ENCODE results near the gene KRT9. TPM values are rescaled to one million over a fixed set of nuclear protein-coding genes. Genes with fewer than 3 reads are reported as not detected.

KRT9 gene, protein sequence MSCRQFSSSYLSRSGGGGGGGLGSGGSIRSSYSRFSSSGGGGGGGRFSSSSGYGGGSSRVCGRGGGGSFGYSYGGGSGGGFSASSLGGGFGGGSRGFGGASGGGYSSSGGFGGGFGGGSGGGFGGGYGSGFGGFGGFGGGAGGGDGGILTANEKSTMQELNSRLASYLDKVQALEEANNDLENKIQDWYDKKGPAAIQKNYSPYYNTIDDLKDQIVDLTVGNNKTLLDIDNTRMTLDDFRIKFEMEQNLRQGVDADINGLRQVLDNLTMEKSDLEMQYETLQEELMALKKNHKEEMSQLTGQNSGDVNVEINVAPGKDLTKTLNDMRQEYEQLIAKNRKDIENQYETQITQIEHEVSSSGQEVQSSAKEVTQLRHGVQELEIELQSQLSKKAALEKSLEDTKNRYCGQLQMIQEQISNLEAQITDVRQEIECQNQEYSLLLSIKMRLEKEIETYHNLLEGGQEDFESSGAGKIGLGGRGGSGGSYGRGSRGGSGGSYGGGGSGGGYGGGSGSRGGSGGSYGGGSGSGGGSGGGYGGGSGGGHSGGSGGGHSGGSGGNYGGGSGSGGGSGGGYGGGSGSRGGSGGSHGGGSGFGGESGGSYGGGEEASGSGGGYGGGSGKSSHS
- not detected for total RNA-seq

GRCh38 chr17:41571561-41572434 is at the start of gene KRT9:
Gene KRT9, minus strand, starts transcription at chr17:41572059. Its CDS starts 67 bp downstream, at chr17:41571992.

DNA sequence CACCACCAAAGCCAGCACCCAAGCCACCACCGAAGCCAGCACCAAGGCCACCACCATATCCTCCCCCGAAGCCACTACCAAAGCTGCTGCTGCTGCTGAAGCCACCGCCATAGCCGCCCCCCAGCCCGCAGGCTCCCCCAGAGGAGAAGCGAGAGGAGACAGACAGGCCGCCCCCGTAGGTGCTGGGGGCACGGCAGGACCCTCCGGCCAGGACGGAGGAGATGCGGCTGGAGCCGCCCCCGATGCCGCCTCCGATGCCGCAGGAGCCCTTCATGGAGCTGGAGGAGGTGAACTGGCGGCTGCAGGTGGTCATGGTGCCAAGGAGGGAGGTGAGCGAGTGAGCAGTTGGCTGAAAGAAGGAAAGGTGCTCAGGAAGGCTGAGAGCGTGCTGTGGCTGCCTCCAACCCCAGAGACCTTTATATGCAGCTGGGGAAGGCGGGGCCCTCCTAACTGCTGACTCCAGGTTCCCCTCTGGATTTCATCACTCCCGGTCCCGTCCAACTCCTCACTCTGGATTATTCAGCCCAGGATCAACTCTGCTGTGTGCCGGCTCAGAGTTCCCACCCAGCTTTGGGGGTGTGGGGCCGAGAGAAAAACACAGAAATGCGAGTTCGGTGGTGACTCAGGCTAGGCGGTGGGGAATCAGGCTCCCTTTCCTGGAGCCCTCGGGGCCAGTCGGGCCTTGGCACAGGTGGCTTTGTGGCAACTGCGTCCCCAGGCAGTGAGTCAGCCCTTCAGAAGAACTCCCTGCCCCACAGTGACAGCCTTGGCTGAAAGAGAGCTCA is 40.7 kb upstream of the KRT9 start, which contains the start of gene KRT16:
TSS of gene KRT16 (minus strand) at position 392 of the 785 bp plus-strand sequence. CDS start at position 313, 79 bp downstream.

GRCh38 chr17:41586863-41587495 is 15.1 kb upstream of the KRT9 start, which contains the start of gene KRT14:
Gene KRT14, minus strand, starts transcription at chr17:41586895. Its CDS starts 61 bp downstream, at chr17:41586834.

DNA sequence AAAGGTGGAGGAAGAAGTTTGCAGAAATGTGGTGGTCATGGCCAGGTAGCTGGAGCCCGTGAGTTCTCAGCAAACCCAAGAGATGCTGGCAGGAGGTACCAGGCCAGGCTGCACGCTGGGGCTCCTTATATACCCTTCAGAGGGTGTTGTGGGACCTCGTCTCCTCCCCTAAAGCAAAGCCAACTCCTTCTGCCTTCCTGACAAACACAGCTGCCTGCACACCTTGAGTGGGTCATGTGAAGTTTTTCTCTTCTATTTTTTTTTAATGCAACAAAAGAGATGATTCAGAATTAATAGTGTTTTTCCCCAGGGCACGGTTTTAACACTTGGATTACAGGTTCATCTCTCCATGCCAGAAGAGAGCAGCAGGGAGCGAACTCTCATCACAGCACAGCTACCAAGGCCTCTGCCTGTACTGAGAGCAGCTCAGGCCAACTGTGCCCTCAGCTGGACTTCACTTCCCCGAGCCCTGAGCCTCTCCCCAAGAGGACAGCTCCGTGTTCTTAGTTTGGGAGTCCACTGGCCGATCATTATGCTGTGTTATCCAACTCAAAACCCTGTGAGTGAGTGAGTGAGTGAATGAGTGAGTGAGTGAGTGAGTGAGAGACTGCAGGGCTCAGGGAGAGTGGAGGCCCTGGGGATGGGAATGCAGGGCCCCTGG is 52.9 kb downstream of the KRT9 start, which contains the start of gene KRT15:
TSS of gene KRT15 (minus strand) at position 102 of the 661 bp plus-strand sequence. CDS start at position 39, 63 bp downstream.

Other genes starting within 250 kb of the KRT9 start
- gene KRT33A, start 221.2 kb downstream of the KRT9 start, total RNA-seq = 0.12 TPM
- not detected for gene KRT33B, start 202.2 kb downstream of the KRT9 start, total RNA-seq
- gene KRT34, start 189.8 kb downstream of the KRT9 start, total RNA-seq = not detected
- 0.47 TPM for gene KRT31, start 174.5 kb downstream of the KRT9 start, total RNA-seq
- not detected for gene KRT37, start 147.5 kb downstream of the KRT9 start, total RNA-seq
- not detected for gene KRT38, start 131.1 kb downstream of the KRT9 start, total RNA-seq
- not detected for gene KRT32, start 104.7 kb downstream of the KRT9 start, total RNA-seq
- 0.41 TPM for gene KRT35, start 90.9 kb downstream of the KRT9 start, total RNA-seq
- not detected for gene KRT36, start 82.1 kb downstream of the KRT9 start, total RNA-seq
- 7.4 TPM for gene KRT13, start 66.4 kb downstream of the KRT9 start, total RNA-seq
- 1.1 TPM for gene KRT15, start 53.2 kb downstream of the KRT9 start, total RNA-seq
- 308 TPM for gene KRT19, start 43.8 kb downstream of the KRT9 start, total RNA-seq
- gene KRT14, start 14.8 kb upstream of the KRT9 start, total RNA-seq = 0.29 TPM
- not detected for gene KRT16, start 40.7 kb upstream of the KRT9 start, total RNA-seq
- gene KRT17, start 52.5 kb upstream of the KRT9 start, total RNA-seq = 11.1 TPM
- 128 TPM for gene EIF1, start 116.8 kb upstream of the KRT9 start, total RNA-seq
- not detected for gene GAST, start 140.3 kb upstream of the KRT9 start, total RNA-seq
- 0.64 TPM for gene HAP1, start 162.6 kb upstream of the KRT9 start, total RNA-seq
- 261 TPM for gene JUP, start 214.7 kb upstream of the KRT9 start, total RNA-seq
- 37.2 TPM for gene P3H4, start 239.9 kb upstream of the KRT9 start, total RNA-seq
- 113 TPM for gene FKBP10, start 240.9 kb upstream of the KRT9 start, total RNA-seq

All from metanephros (tissue), 1 donor.